ENCODE data around the gene HBB. TPM values are rescaled to one million over a fixed set of nuclear protein-coding genes. Genes with fewer than 3 reads are reported as not detected.
"Not testable (repeated sequence)": the region's sequence is repeated elsewhere in the genome, so short reads cannot be mapped to it uniquely, and the experiment has no call there.

The HBB gene
- total RNA-seq, 1 donor = not detected

- no peak overlapping the region for H2AFZ ChIP-seq (ENCODE audit: low read length)
Measured at GRCh38 chr11:5258543-5259262, 31.8 kb upstream of the HBB start.

GRCh38 chr11:5257296-5257695, 30.4 kb upstream of the HBB start:
- TF ChIP-seq CTCF (IDR thresholded peaks at IDR 0.05; ENCODE audit: extremely low read depth, low read depth, low read length) = no peak
- H2AFZ ChIP-seq (ENCODE audit: low read length) = no peak overlapping the region
- no peak overlapping the region for H3K27ac ChIP-seq (ENCODE audit: low read depth, low read length)
- no peak overlapping the region for H3K4me3 ChIP-seq (ENCODE audit: insufficient read depth, low read length)
- H3K4me2 ChIP-seq (ENCODE audit: insufficient read depth, low read length) = no peak overlapping the region
- no peak for DNase-seq (ENCODE audit: insufficient read length, low spot score, missing footprints)
- no peaks in the 10 kb centered on the region for H4K20me1 ChIP-seq (ENCODE audit: insufficient read depth, low read length)
- no peaks in the 10 kb centered on the region for H3K9me3 ChIP-seq (ENCODE audit: low read depth, low read length)
- H3K27me3 ChIP-seq (ENCODE audit: insufficient read depth, low read length) = no peaks in the 10 kb centered on the region
- no peaks in the 10 kb centered on the region for H3K79me2 ChIP-seq (ENCODE audit: insufficient read depth, low read length)
- H3K4me1 ChIP-seq (ENCODE audit: insufficient read depth, low read length) = no peaks in the 10 kb centered on the region
- H3K36me3 ChIP-seq (ENCODE audit: insufficient read depth, low read length) = no peaks in the 10 kb centered on the region

More at GRCh38 chr11:5258543-5259262, 31.8 kb upstream of the HBB start:
- Histone ChIP-seq H3K27me3 (ENCODE audit: insufficient read depth, low read length) (no peaks in the 10 kb centered on the region), H3K4me3 (ENCODE audit: insufficient read depth, low read length) (no peak overlapping the region), H3K9me3 (ENCODE audit: low read depth, low read length) (no peaks in the 10 kb centered on the region), H3K4me2 (ENCODE audit: insufficient read depth, low read length) (no peak overlapping the region), H3K27ac (ENCODE audit: low read depth, low read length) (no peak overlapping the region), H3K4me1 (ENCODE audit: insufficient read depth, low read length) (no peaks in the 10 kb centered on the region), H3K79me2 (ENCODE audit: insufficient read depth, low read length) (no peaks in the 10 kb centered on the region), H4K20me1 (ENCODE audit: insufficient read depth, low read length) (no peaks in the 10 kb centered on the region), H3K36me3 (ENCODE audit: insufficient read depth, low read length) (no peaks in the 10 kb centered on the region)
- TF ChIP-seq CTCF (IDR thresholded peaks at IDR 0.05; ENCODE audit: extremely low read depth, low read depth, low read length) = no peak
- DNase-seq (ENCODE audit: insufficient read length, low spot score, missing footprints) = no peak

- not testable (repeated sequence) for H3K4me1 ChIP-seq (ENCODE audit: insufficient read depth, low read length); DNase-seq (ENCODE audit: insufficient read length, low spot score, missing footprints); H3K4me3 ChIP-seq (ENCODE audit: insufficient read depth, low read length); H3K27me3 ChIP-seq (ENCODE audit: insufficient read depth, low read length); H3K27ac ChIP-seq (ENCODE audit: low read depth, low read length); H3K79me2 ChIP-seq (ENCODE audit: insufficient read depth, low read length); H2AFZ ChIP-seq (ENCODE audit: low read length); H4K20me1 ChIP-seq (ENCODE audit: insufficient read depth, low read length); H3K36me3 ChIP-seq (ENCODE audit: insufficient read depth, low read length); H3K9me3 ChIP-seq (ENCODE audit: low read depth, low read length); H3K4me2 ChIP-seq (ENCODE audit: insufficient read depth, low read length)
Measured at GRCh38 chr11:5254646-5255413, 28.0 kb upstream of the HBB start, which contains the start of gene HBG2. Gene HBG2, minus strand, starts transcription at chr11:5254781. Its CDS starts 53 bp downstream, at chr11:5254728.

GRCh38 chr11:5254023-5254422, 27.2 kb upstream of the HBB start:
- H3K27me3 ChIP-seq (ENCODE audit: insufficient read depth, low read length); H3K4me2 ChIP-seq (ENCODE audit: insufficient read depth, low read length); H3K4me3 ChIP-seq (ENCODE audit: insufficient read depth, low read length); H3K4me1 ChIP-seq (ENCODE audit: insufficient read depth, low read length); H3K79me2 ChIP-seq (ENCODE audit: insufficient read depth, low read length); H4K20me1 ChIP-seq (ENCODE audit: insufficient read depth, low read length); H3K36me3 ChIP-seq (ENCODE audit: insufficient read depth, low read length); H3K9me3 ChIP-seq (ENCODE audit: low read depth, low read length); H2AFZ ChIP-seq (ENCODE audit: low read length); H3K27ac ChIP-seq (ENCODE audit: low read depth, low read length); DNase-seq (ENCODE audit: insufficient read length, low spot score, missing footprints): not testable (repeated sequence)

GRCh38 chr11:5253440-5253839, 26.6 kb upstream of the HBB start:
- DNase-seq (ENCODE audit: insufficient read length, low spot score, missing footprints); H2AFZ ChIP-seq (ENCODE audit: low read length); H3K36me3 ChIP-seq (ENCODE audit: insufficient read depth, low read length); H4K20me1 ChIP-seq (ENCODE audit: insufficient read depth, low read length); H3K79me2 ChIP-seq (ENCODE audit: insufficient read depth, low read length); H3K4me2 ChIP-seq (ENCODE audit: insufficient read depth, low read length); H3K4me1 ChIP-seq (ENCODE audit: insufficient read depth, low read length); H3K4me3 ChIP-seq (ENCODE audit: insufficient read depth, low read length); H3K27ac ChIP-seq (ENCODE audit: low read depth, low read length); H3K27me3 ChIP-seq (ENCODE audit: insufficient read depth, low read length); H3K9me3 ChIP-seq (ENCODE audit: low read depth, low read length): not testable (repeated sequence)
